ENCODE data around the gene CEP120.
"Not testable (repeated sequence)": the region's sequence is repeated elsewhere in the genome, so short reads cannot be mapped to it uniquely, and the experiment has no call there.

Gene CEP120

GRCh38 chr5:123421773-123422172 is 1.4 kb downstream of the CEP120 start:
- TF ChIP-seq, protein P1, sequence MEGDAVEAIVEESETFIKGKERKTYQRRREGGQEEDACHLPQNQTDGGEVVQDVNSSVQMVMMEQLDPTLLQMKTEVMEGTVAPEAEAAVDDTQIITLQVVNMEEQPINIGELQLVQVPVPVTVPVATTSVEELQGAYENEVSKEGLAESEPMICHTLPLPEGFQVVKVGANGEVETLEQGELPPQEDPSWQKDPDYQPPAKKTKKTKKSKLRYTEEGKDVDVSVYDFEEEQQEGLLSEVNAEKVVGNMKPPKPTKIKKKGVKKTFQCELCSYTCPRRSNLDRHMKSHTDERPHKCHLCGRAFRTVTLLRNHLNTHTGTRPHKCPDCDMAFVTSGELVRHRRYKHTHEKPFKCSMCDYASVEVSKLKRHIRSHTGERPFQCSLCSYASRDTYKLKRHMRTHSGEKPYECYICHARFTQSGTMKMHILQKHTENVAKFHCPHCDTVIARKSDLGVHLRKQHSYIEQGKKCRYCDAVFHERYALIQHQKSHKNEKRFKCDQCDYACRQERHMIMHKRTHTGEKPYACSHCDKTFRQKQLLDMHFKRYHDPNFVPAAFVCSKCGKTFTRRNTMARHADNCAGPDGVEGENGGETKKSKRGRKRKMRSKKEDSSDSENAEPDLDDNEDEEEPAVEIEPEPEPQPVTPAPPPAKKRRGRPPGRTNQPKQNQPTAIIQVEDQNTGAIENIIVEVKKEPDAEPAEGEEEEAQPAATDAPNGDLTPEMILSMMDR (IDR thresholded peaks at IDR 0.05; ENCODE audit: control insufficient read depth, extremely low read depth, insufficient read depth) = no peak
- no peak for DNase-seq (ENCODE audit: low read depth)
- H3K4me3 ChIP-seq (ENCODE audit: low read depth, low read length) = peak overlapping the region; percentile 64

GRCh38 chr5:123414974-123415373 is 8.2 kb downstream of the CEP120 start:
- H3K4me3 ChIP-seq (ENCODE audit: low read depth, low read length) = no peak overlapping the region
- no peak for DNase-seq (ENCODE audit: low read depth)
- TF ChIP-seq, protein P1 (IDR thresholded peaks at IDR 0.05; ENCODE audit: control insufficient read depth, extremely low read depth, insufficient read depth) = no peak

- TF ChIP-seq, protein P1 (IDR thresholded peaks at IDR 0.05; ENCODE audit: control insufficient read depth, extremely low read depth, insufficient read depth) = no peak
- no peak overlapping the region for H3K4me3 ChIP-seq (ENCODE audit: low read depth, low read length)
- DNase-seq (ENCODE audit: low read depth) = no peak
Measured at GRCh38 chr5:123412206-123412605, 11.0 kb downstream of the CEP120 start.

- not testable (repeated sequence) for DNase-seq (ENCODE audit: low read depth); H3K4me3 ChIP-seq (ENCODE audit: low read depth, low read length)
Measured at GRCh38 chr5:123401999-123402398, 21.2 kb downstream of the CEP120 start.

DNA sequence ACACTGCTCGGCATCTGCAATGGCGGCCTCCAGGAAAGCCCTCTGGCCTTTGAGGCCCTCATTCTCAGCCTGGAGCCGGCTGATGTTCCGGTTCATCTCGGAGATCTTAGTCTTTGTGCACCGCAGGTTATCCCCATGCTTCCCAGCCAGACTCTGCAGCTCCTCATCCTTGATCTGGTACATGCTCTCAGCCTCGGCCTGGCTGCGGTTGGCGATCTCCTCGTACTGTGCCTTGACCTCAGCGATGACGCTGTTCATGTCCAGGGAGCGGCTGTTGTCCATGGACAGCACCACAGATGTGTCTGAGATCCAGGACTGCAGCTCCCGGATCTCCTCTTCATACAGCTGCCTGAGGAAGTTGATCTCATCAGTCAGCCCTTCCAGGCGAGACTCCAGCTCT is 21.9 kb downstream of the CEP120 start:
- no peak for DNase-seq (ENCODE audit: low read depth)
- TF ChIP-seq, protein P1 (IDR thresholded peaks at IDR 0.05; ENCODE audit: control insufficient read depth, extremely low read depth, insufficient read depth) = no peak

GRCh38 chr5:123400870-123401291 is 22.3 kb downstream of the CEP120 start:
- not testable (repeated sequence) for DNase-seq (ENCODE audit: low read depth); H3K4me3 ChIP-seq (ENCODE audit: low read depth, low read length)

More for the DNA sequence above, 21.9 kb downstream of the CEP120 start:
- no peak overlapping the region for H3K4me3 ChIP-seq (ENCODE audit: low read depth, low read length)

GRCh38 chr5:123398058-123398733 is 25.0 kb downstream of the CEP120 start:
- TF ChIP-seq, protein P1 (IDR thresholded peaks at IDR 0.05; ENCODE audit: control insufficient read depth, extremely low read depth, insufficient read depth) = no peak
- no peak overlapping the region for H3K4me3 ChIP-seq (ENCODE audit: low read depth, low read length)
- no peak for DNase-seq (ENCODE audit: low read depth)

DNA sequence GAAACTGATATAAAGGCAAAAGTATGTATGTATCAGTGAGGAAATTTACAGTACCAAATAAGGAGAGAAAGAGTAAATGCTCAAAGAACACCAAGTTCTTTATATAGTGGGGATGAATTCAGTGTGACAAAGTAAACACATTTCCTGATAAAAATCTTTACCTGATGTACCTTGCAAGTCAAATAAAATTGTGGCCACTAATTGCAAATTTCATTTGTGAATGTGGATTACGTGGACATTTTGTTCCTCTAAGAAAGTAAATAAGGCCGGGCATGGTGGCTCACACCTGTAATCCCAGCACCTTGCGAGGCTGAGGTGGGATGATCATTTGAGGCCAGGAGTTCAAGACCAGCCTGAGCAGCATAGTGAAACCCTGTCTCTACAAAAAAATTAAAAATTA is 25.7 kb downstream of the CEP120 start:
- TF ChIP-seq, protein P1 (IDR thresholded peaks at IDR 0.05; ENCODE audit: control insufficient read depth, extremely low read depth, insufficient read depth) = no peak
- no peak overlapping the region for H3K4me3 ChIP-seq (ENCODE audit: low read depth, low read length)
- peak; percentile 99 for DNase-seq (ENCODE audit: low read depth)

Data from LNCaP clone FGC (cell line).